HCT116 (cell line): ENCODE measurements around the gene PKP3. TPM values are rescaled to one million over a fixed set of nuclear protein-coding genes. Genes with fewer than 3 reads are reported as not detected.
"Not testable (repeated sequence)": the region's sequence is repeated elsewhere in the genome, so short reads cannot be mapped to it uniquely, and the experiment has no call there.

ENCODE experiments used
- ATAC-seq: fragments of 200-7000 bp; cut with Tn5 transposase; 2 replicates; pipeline ENCODE4 v1.9.1; 2020; ENCODE audit warnings: mild to moderate bottlenecking, moderate library complexity
- BruUV-seq: library from RNA; stranded (reverse); fragments of 400-500 nt; replicated peaks from 2 replicates; lab custom pipeline; 2021; lab: Mats Ljungman, UMichigan
- CTCF ChIA-PET: fragments of 300-600 bp; sonication (Branson Sonifier 250); formaldehyde crosslinking; loops from one replicate; lab custom pipeline; 2021; ENCODE audit warnings: antibody characterized with exemption; lab: Charles Lee
- POLR2A ChIA-PET: fragments of 300-600, 350-600 bp; sonication (Branson Sonifier 250); formaldehyde crosslinking; loops from one replicate; lab custom pipeline; 2021; ENCODE audit warnings: antibody characterized with exemption; lab: Charles Lee
- RAD21 ChIA-PET, 2 experiments: fragments of 300-600 bp; sonication (Branson Sonifier 250); formaldehyde crosslinking; loops; one replicate each; lab custom pipeline; 2023; ENCODE audit warnings: low total read pairs in 2 of 2; ENCODE audit not compliant: uncharacterized antibody in 2 of 2, unreplicated experiment in 2 of 2, low non-redundant PET in 1 of 2; lab: Charles Lee
- DNase-seq: peaks from one replicate; pipeline ENCODE4 v3.0.0-alpha.2; 2010; ENCODE audit warnings: low read depth, low spot score
- H2AFZ ChIP-seq: fragments of 200-600 bp; shearing (Covaris generic), sonication (generic); 2 replicates; pipeline ENCODE4 v1.6.1; 2017; ENCODE audit warnings: low read depth, mixed run types, mixed read lengths, antibody characterized with exemption, low read length; ENCODE audit not compliant: poor library complexity, severe bottlenecking
- H3K27ac ChIP-seq: 2 replicates; pipeline ENCODE4 v1.5.1; 2012; ENCODE audit warnings: low read depth, low read length
- H3K27me3 ChIP-seq: fragments of 200-600 bp; sonication (generic); 2 replicates; pipeline ENCODE4 v1.6.1; 2016; ENCODE audit warnings: mixed run types, low read length, mixed read lengths; ENCODE audit not compliant: insufficient read depth
- H3K36me3 ChIP-seq, 2 experiments: fragments of 200-500 bp in 1 of 2; fragments of 200-600 bp in 1 of 2; sonication (Bioruptor generic) in 1 of 2; sonication (generic) in 1 of 2; 2 replicates each; pipeline versions ENCODE4 v1.5.1 to v1.6.1; 2014 to 2016; ENCODE audit warnings: low read length in 2 of 2, inconsistent platforms in 1 of 2, mixed read lengths in 1 of 2, mixed run types in 1 of 2; ENCODE audit not compliant: insufficient read depth in 2 of 2, control insufficient read depth in 1 of 2
- H3K4me1 ChIP-seq, 2 experiments: fragments of 200-600 bp in 1 of 2; sonication (generic) in 1 of 2; 2 replicates each; pipeline versions ENCODE4 v1.5.1 to v1.6.1; 2012 to 2017; ENCODE audit warnings: low read length in 2 of 2, inconsistent platforms in 1 of 2, mild to moderate bottlenecking in 1 of 2, mixed read lengths in 1 of 2, mixed run types in 1 of 2, moderate library complexity in 1 of 2; ENCODE audit not compliant: insufficient read depth in 2 of 2, control insufficient read depth in 1 of 2
- H3K4me2 ChIP-seq: fragments of 200-600 bp; sonication (generic); 2 replicates; pipeline ENCODE4 v1.6.1; 2017; ENCODE audit warnings: mixed run types, low read length, mixed read lengths
- H3K4me3 ChIP-seq, 2 experiments: fragments of 200-600 bp in 1 of 2; sonication (generic) in 1 of 2; replicated peaks in 1 of 2; 2 replicates each; pipeline ENCODE4 v1.5.1; 2011 to 2016; ENCODE audit warnings: low read length in 2 of 2, control low read depth in 1 of 2, low read depth in 1 of 2, mild to moderate bottlenecking in 1 of 2, mixed read lengths in 1 of 2, mixed run types in 1 of 2
- H3K79me2 ChIP-seq: fragments of 200-600 bp; sonication (generic); 2 replicates; pipeline ENCODE4 v1.6.1; 2017; ENCODE audit warnings: mild to moderate bottlenecking, mixed run types, low read length, moderate library complexity, mixed read lengths; ENCODE audit not compliant: insufficient read depth
- H3K9ac ChIP-seq: fragments of 200-600 bp; sonication (generic); 2 replicates; pipeline ENCODE4 v1.6.1; 2016; ENCODE audit warnings: low read length, mixed read lengths
- H3K9me2 ChIP-seq: fragments of 200-600 bp; sonication (generic), shearing (Covaris generic); 2 replicates; pipeline ENCODE4 v1.6.1; 2017; ENCODE audit warnings: mixed run types, mild to moderate bottlenecking, moderate library complexity; ENCODE audit not compliant: insufficient read depth
- H3K9me3 ChIP-seq, 2 experiments: fragments of 200-500 bp in 1 of 2; fragments of 200-600 bp in 1 of 2; sonication (Bioruptor generic) in 1 of 2; sonication (generic) in 1 of 2; 2 replicates each; pipeline ENCODE4 v1.6.1; 2014 to 2017; ENCODE audit warnings: low read length in 2 of 2, mixed read lengths in 2 of 2, inconsistent platforms in 1 of 2, low read depth in 1 of 2, mild to moderate bottlenecking in 1 of 2, mixed run types in 1 of 2, moderate library complexity in 1 of 2; ENCODE audit not compliant: control insufficient read depth in 1 of 2, insufficient read depth in 1 of 2
- H4K20me1 ChIP-seq: fragments of 200-600 bp; sonication (generic), shearing (Covaris generic); 2 replicates; pipeline ENCODE4 v1.6.1; 2017; ENCODE audit warnings: mixed run types, mild to moderate bottlenecking, moderate library complexity; ENCODE audit not compliant: insufficient read depth
- ATF3 ChIP-seq: IDR thresholded peaks from 2 replicates; pipeline ENCODE4 v1.6.1; 2012
- CBX3 ChIP-seq: IDR thresholded peaks from 2 replicates; pipeline ENCODE4 v1.6.1; 2012; ENCODE audit warnings: low read depth
- CEBPB ChIP-seq: IDR thresholded peaks from 2 replicates; pipeline ENCODE4 v1.6.1; 2012; ENCODE audit warnings: low read depth
- CTCF ChIP-seq, 3 experiments: fragments of 200-600 bp in 1 of 3; sonication (generic) in 1 of 3; IDR thresholded peaks in 2 of 3; conservative IDR thresholded peaks in 1 of 3; 2 replicates each; pipeline ENCODE4 v1.5.1; 2012 to 2017; ENCODE audit warnings: low read depth in 2 of 3, low read length in 2 of 3, antibody characterized with exemption in 1 of 3, borderline replicate concordance in 1 of 3, control low read depth in 1 of 3, mild to moderate bottlenecking in 1 of 3, mixed read lengths in 1 of 3, mixed run types in 1 of 3, moderate library complexity in 1 of 3; ENCODE audit not compliant: insufficient read depth in 1 of 3
- EZH2 ChIP-seq: fragments of 200-600 bp; sonication (generic); IDR thresholded peaks from 2 replicates; pipeline ENCODE4 v1.6.1; 2017; ENCODE audit warnings: antibody characterized with exemption, mixed run types
- FOSL1 ChIP-seq: IDR thresholded peaks from 2 replicates; pipeline ENCODE4 v1.6.1; 2012; ENCODE audit warnings: low read depth
- JUND ChIP-seq: IDR thresholded peaks from 2 replicates; pipeline ENCODE4 v1.6.1; 2012
- POLR2A ChIP-seq: IDR thresholded peaks from 2 replicates; pipeline ENCODE4 v1.7.0; 2011; ENCODE audit warnings: borderline replicate concordance; ENCODE audit not compliant: insufficient read depth, insufficient read length; ENCODE audit errors: extremely low read depth
- SRF ChIP-seq: IDR thresholded peaks from 2 replicates; pipeline ENCODE4 v1.6.1; 2012; ENCODE audit warnings: low read depth
- TCF7L2 ChIP-seq: IDR thresholded peaks from 2 replicates; pipeline ENCODE4 v1.7.0; 2011; ENCODE audit warnings: borderline replicate concordance, inconsistent platforms; ENCODE audit not compliant: insufficient read depth, insufficient read length; ENCODE audit errors: extremely low read depth
- YY1 ChIP-seq: IDR thresholded peaks from 2 replicates; pipeline ENCODE4 v1.6.1; 2011; ENCODE audit warnings: low read length, low read depth, moderate library complexity, mild to moderate bottlenecking; ENCODE audit not compliant: insufficient replicate concordance; ENCODE audit errors: extremely low read depth
- ZNF274 ChIP-seq: fragments of 200-500 bp; sonication (Bioruptor generic); IDR thresholded peaks from 2 replicates; pipeline ENCODE4 v1.6.1; 2014; ENCODE audit warnings: mild to moderate bottlenecking, low read depth, low read length, inconsistent platforms
- intact Hi-C: fragments of 100-400 bp; cut with micrococcal nuclease; formaldehyde crosslinking; loops from 2 replicates; pipeline ENCODE4 v1.10.0; 2022
- total RNA-seq: library from RNA; stranded (reverse); gene quantifications from one replicate; pipeline ENCODE4 v1.2.1, GENCODE V29; 2021; ENCODE audit not compliant: unreplicated experiment
- TF ChIP-seq, protein P1 (sequence below): IDR thresholded peaks from 2 replicates; pipeline ENCODE4 v1.6.1; 2011; ENCODE audit warnings: mild to moderate bottlenecking, low read length, moderate library complexity; ENCODE audit not compliant: insufficient replicate concordance; ENCODE audit errors: extremely low read depth

The PKP3 gene
- total RNA-seq, 1 experiment from 2014 or later: 157 TPM

DNA sequence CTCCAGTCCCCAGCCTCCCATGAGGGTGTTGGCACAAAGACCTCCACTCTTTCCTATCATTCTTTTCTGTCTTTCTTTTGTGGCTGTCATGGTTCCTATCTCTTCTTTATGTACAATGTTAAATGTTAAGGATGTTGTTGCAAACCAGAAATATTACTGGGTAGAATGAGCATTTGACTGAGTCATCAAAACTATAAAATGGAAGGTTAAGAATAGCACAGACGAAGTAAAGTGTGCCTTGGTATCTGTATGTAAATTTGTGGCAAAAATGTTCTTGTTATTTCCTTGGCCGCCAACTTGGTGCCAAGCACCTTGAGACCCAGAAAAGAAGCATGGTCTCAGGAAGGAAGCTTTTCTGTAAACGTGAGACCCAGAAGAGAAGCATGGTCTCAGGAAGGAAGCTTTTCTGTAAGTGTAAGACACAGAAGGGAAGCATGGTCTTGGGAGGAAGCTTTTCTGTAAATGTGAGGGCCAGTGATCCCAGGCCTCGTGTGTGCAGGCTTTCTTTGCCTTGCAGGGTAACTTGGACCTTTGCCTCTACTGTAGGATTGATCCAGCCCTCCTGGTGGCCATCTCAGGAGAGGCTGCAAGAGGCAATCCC is 6.7 kb upstream of the PKP3 start:
- Histone ChIP-seq H3K9me2 (no peaks in the 10 kb centered on the region), H3K4me3 (no peak overlapping the region)
- TF ChIP-seq CTCF (IDR thresholded peaks at IDR 0.05 in 2 of 3, conservative IDR thresholded peaks at IDR 0.05 in 1 of 3; ENCODE audit: borderline replicate concordance in 1 of 3, insufficient read depth in 1 of 3, low read depth in 2 of 3, low read length in 2 of 3) (no peak), ATF3 (no peak), YY1 (no peak), SRF (no peak), POLR2A (no peak), ZNF274 (no peak), FOSL1 (no peak), JUND (no peak), EZH2 (no peak), CEBPB (no peak), TCF7L2 (no peak), CBX3 (no peak)
- TF ChIP-seq, protein P1, sequence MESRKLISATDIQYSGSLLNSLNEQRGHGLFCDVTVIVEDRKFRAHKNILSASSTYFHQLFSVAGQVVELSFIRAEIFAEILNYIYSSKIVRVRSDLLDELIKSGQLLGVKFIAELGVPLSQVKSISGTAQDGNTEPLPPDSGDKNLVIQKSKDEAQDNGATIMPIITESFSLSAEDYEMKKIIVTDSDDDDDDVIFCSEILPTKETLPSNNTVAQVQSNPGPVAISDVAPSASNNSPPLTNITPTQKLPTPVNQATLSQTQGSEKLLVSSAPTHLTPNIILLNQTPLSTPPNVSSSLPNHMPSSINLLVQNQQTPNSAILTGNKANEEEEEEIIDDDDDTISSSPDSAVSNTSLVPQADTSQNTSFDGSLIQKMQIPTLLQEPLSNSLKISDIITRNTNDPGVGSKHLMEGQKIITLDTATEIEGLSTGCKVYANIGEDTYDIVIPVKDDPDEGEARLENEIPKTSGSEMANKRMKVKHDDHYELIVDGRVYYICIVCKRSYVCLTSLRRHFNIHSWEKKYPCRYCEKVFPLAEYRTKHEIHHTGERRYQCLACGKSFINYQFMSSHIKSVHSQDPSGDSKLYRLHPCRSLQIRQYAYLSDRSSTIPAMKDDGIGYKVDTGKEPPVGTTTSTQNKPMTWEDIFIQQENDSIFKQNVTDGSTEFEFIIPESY: no peak
- TF ChIP-seq, all 23 proteins: peak for 0
- no peak overlapping the region for H3K4me2 ChIP-seq
- no peaks in the 10 kb centered on the region; a peak in 1 of 4 replicates for H3K9me3 ChIP-seq
- H2AFZ ChIP-seq: no peak overlapping the region
- BruUV-seq: no TSS peak
- ChIA-PET RAD21 (no interaction called here), POLR2A (no interaction called here), CTCF (no interaction called here)
- no peaks in the 10 kb centered on the region for H3K79me2 ChIP-seq
- no peaks in the 10 kb centered on the region for H4K20me1 ChIP-seq
- intact Hi-C loops: no loop called here
- no peak overlapping the region for H3K27ac ChIP-seq
- DNase-seq (no peak), ATAC-seq (no peak)
- H3K36me3 ChIP-seq: no peaks in the 10 kb centered on the region
- no peak overlapping the region for H3K9ac ChIP-seq
- H3K27me3 ChIP-seq: no peaks in the 10 kb centered on the region
- peaks cover 10 to 15% of the 10 kb centered on the region in 2 experiments; a peak in 3 of 4 replicates for H3K4me1 ChIP-seq

GRCh38 chr11:389369-389768 is 4.6 kb upstream of the PKP3 start:
- peaks cover 21 to 33% of the 10 kb centered on the region in 2 experiments for H3K4me1 ChIP-seq
- H3K4me2 ChIP-seq, H3K36me3 ChIP-seq, BruUV-seq, ATAC-seq, H2AFZ ChIP-seq, H3K27ac ChIP-seq, DNase-seq, H3K9ac ChIP-seq, H3K9me2 ChIP-seq, H3K9me3 ChIP-seq, POLR2A ChIA-PET, RAD21 ChIA-PET, H3K4me3 ChIP-seq, H3K79me2 ChIP-seq, intact Hi-C loops, H3K27me3 ChIP-seq, CTCF ChIA-PET, H4K20me1 ChIP-seq: not testable (repeated sequence)
